Measurements from ENCODE around the gene SMCO2.

GRCh38 chr12:27437839-27438238, 8.7 kb upstream of the SMCO2 start:
- no peak for TF ChIP-seq TEAD4 (IDR thresholded peaks at IDR 0.05)
- no peak for TF ChIP-seq YY1 (IDR thresholded peaks at IDR 0.05; ENCODE audit: low read depth)
- TF ChIP-seq ZBTB7A (IDR thresholded peaks at IDR 0.05; ENCODE audit: low read depth): no peak
- TF ChIP-seq CREB1 (IDR thresholded peaks at IDR 0.05; ENCODE audit: low read depth): no peak
- TF ChIP-seq EP300 (IDR thresholded peaks at IDR 0.05; ENCODE audit: borderline replicate concordance): no peak
- no peak for TF ChIP-seq USF1 (IDR thresholded peaks at IDR 0.05)
- no peak for TF ChIP-seq CEBPB (IDR thresholded peaks at IDR 0.05)
- TF ChIP-seq FOXM1 (IDR thresholded peaks at IDR 0.05; ENCODE audit: borderline replicate concordance, low read depth): no peak
- no peak for TF ChIP-seq RAD21 (IDR thresholded peaks at IDR 0.05; ENCODE audit: low read depth)
- no peak for TF ChIP-seq REST (IDR thresholded peaks at IDR 0.05; ENCODE audit: low read depth)
- TF ChIP-seq MAX (IDR thresholded peaks at IDR 0.05): no peak
- TF ChIP-seq TAF1 (IDR thresholded peaks at IDR 0.05; ENCODE audit: low read depth): no peak
